Measurements from ENCODE around the gene SYF2. TPM values are rescaled to one million over a fixed set of nuclear protein-coding genes. Genes with fewer than 3 reads are reported as not detected.

The SYF2 gene
- total and polyA plus RNA-seq, 2 of the 13 experiments (the other 11 are each of a cell fraction or from before 2014, with no cell fraction given): 17.8 to 34.1 TPM

- no peak for TF ChIP-seq POGZ (CRISPR knock-in tag; IDR thresholded peaks at IDR 0.05)
- TF ChIP-seq ZMYM4 (CRISPR knock-in tag; IDR thresholded peaks at IDR 0.05): 0 out of 2 replicates have a peak, but pooled peaks have one; percentile 28
- no peak for TF ChIP-seq ZNF644 (CRISPR knock-in tag; IDR thresholded peaks at IDR 0.05; ENCODE audit: low read depth)
- TF ChIP-seq ZNF30 (CRISPR knock-in tag; IDR thresholded peaks at IDR 0.05): no peak
- no peak for TF ChIP-seq ZBTB8A (CRISPR knock-in tag; IDR thresholded peaks at IDR 0.05; ENCODE audit: borderline replicate concordance, low read depth)
- no peak for TF ChIP-seq ZNF777 (CRISPR knock-in tag; IDR thresholded peaks at IDR 0.05)
- TF ChIP-seq, protein P1, sequence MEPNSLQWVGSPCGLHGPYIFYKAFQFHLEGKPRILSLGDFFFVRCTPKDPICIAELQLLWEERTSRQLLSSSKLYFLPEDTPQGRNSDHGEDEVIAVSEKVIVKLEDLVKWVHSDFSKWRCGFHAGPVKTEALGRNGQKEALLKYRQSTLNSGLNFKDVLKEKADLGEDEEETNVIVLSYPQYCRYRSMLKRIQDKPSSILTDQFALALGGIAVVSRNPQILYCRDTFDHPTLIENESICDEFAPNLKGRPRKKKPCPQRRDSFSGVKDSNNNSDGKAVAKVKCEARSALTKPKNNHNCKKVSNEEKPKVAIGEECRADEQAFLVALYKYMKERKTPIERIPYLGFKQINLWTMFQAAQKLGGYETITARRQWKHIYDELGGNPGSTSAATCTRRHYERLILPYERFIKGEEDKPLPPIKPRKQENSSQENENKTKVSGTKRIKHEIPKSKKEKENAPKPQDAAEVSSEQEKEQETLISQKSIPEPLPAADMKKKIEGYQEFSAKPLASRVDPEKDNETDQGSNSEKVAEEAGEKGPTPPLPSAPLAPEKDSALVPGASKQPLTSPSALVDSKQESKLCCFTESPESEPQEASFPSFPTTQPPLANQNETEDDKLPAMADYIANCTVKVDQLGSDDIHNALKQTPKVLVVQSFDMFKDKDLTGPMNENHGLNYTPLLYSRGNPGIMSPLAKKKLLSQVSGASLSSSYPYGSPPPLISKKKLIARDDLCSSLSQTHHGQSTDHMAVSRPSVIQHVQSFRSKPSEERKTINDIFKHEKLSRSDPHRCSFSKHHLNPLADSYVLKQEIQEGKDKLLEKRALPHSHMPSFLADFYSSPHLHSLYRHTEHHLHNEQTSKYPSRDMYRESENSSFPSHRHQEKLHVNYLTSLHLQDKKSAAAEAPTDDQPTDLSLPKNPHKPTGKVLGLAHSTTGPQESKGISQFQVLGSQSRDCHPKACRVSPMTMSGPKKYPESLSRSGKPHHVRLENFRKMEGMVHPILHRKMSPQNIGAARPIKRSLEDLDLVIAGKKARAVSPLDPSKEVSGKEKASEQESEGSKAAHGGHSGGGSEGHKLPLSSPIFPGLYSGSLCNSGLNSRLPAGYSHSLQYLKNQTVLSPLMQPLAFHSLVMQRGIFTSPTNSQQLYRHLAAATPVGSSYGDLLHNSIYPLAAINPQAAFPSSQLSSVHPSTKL (CRISPR knock-in tag; IDR thresholded peaks at IDR 0.05): peak; percentile 83
- peak; percentile 63; the same call in 1 of the 2 replicates for TF ChIP-seq IRF2 (CRISPR knock-in tag; IDR thresholded peaks at IDR 0.05)
- TF ChIP-seq ZNF790 (CRISPR knock-in tag; IDR thresholded peaks at IDR 0.05; ENCODE audit: borderline replicate concordance): no peak
- TF ChIP-seq PRDM4 (CRISPR knock-in tag; IDR thresholded peaks at IDR 0.05; ENCODE audit: borderline replicate concordance): no peak
- TF ChIP-seq NR2F2 (IDR thresholded peaks at IDR 0.05; ENCODE audit: borderline replicate concordance, low read depth): peak; percentile 64; the same call in 1 of the 2 replicates
- 0 out of 2 replicates have a peak, but pooled peaks have one; percentile 48 for TF ChIP-seq SMYD3 (CRISPR knock-in tag; IDR thresholded peaks at IDR 0.05)
- TF ChIP-seq HDAC2 (CRISPR knock-in tag; IDR thresholded peaks at IDR 0.05): peak; percentile 85
- no peak for TF ChIP-seq STAT6 (CRISPR knock-in tag; IDR thresholded peaks at IDR 0.05; ENCODE audit: borderline replicate concordance)
- TF ChIP-seq ZNF609 (CRISPR knock-in tag; IDR thresholded peaks at IDR 0.05; ENCODE audit: borderline replicate concordance): peak; percentile 92; the same call in 1 of the 2 replicates
- TF ChIP-seq MBD4 (IDR thresholded peaks at IDR 0.05; ENCODE audit: borderline replicate concordance, low read length): no peak
Observed at GRCh38 chr1:25174363-25174729, 58.0 kb downstream of the SYF2 start (continued).

All from HepG2 (cell line).